Parathyroid adenoma (tissue), 2 donors: Measurements from ENCODE around the gene DNAH3.

Experiments used
- H2AFZ ChIP-seq: fragments of 300-600 bp; sonication (generic); one replicate; pipeline ENCODE4 v1.7.0; 2017; ENCODE audit warnings: antibody characterized with exemption, mild to moderate bottlenecking
- H3K27ac ChIP-seq: fragments of 300-600 bp; sonication (generic); one replicate; pipeline ENCODE4 v1.7.0; 2017
- H3K27me3 ChIP-seq: fragments of 300-600 bp; sonication (generic); one replicate; pipeline ENCODE4 v1.7.0; 2017; ENCODE audit warnings: low read length; ENCODE audit not compliant: control insufficient read depth, insufficient read depth
- H3K36me3 ChIP-seq: fragments of 300-600 bp; sonication (generic); one replicate; pipeline ENCODE4 v1.7.0; 2017; ENCODE audit warnings: low read length; ENCODE audit not compliant: control insufficient read depth, insufficient read depth
- H3K4me1 ChIP-seq: fragments of 300-600 bp; sonication (generic); one replicate; pipeline ENCODE4 v1.7.0; 2017; ENCODE audit warnings: control low read depth
- H3K4me2 ChIP-seq: fragments of 300-600 bp; sonication (generic); one replicate; pipeline ENCODE4 v1.7.0; 2017; ENCODE audit warnings: low read length
- H3K4me3 ChIP-seq: fragments of 300-600 bp; sonication (generic); one replicate; pipeline ENCODE4 v1.7.0; 2017; ENCODE audit warnings: low read depth, low read length
- H3K79me2 ChIP-seq: fragments of 300-600 bp; sonication (generic); one replicate; pipeline ENCODE4 v1.7.0; 2017; ENCODE audit warnings: control low read depth
- H3K9ac ChIP-seq: fragments of 300-600 bp; sonication (generic); one replicate; pipeline ENCODE4 v1.7.0; 2017; ENCODE audit warnings: mild to moderate bottlenecking
- H3K9me3 ChIP-seq: fragments of 300-600 bp; sonication (generic); one replicate; pipeline ENCODE4 v1.7.0; 2017; ENCODE audit warnings: low read length; ENCODE audit not compliant: control insufficient read depth
- CTCF ChIP-seq: fragments of 300-600 bp; sonication (generic); IDR thresholded peaks from one replicate; pipeline ENCODE4 v1.7.0; 2017; ENCODE audit warnings: antibody characterized with exemption, mild to moderate bottlenecking
- donor health status: primary hyperparathyroidism.

DNAH3 gene

GRCh38 chr16:21092951-21093350, 57.7 kb downstream of the DNAH3 start:
- Histone ChIP-seq H3K9me3 (peaks cover 2% of the 10 kb centered on the region), H3K27ac (no peak overlapping the region), H3K79me2 (no peaks in the 10 kb centered on the region), H3K4me3 (no peak overlapping the region), H3K4me1 (no peaks in the 10 kb centered on the region), H3K9ac (no peak overlapping the region), H2AFZ (no peak overlapping the region), H3K4me2 (no peak overlapping the region), H3K27me3 (no peaks in the 10 kb centered on the region), H3K36me3 (no peaks in the 10 kb centered on the region)
- no peak for TF ChIP-seq CTCF

- no peak for TF ChIP-seq CTCF
- H3K36me3 ChIP-seq, result no peaks in the 10 kb centered on the region
- no peak overlapping the region for H3K4me2 ChIP-seq
- H3K4me3 ChIP-seq, result no peak overlapping the region
- H3K27me3 ChIP-seq, result no peaks in the 10 kb centered on the region
- H3K4me1 ChIP-seq, result no peaks in the 10 kb centered on the region
- no peak overlapping the region for H3K9ac ChIP-seq
- no peak overlapping the region for H2AFZ ChIP-seq
- H3K27ac ChIP-seq, result no peak overlapping the region
- peaks cover 2% of the 10 kb centered on the region for H3K9me3 ChIP-seq
- H3K79me2 ChIP-seq, result no peaks in the 10 kb centered on the region
Measured at GRCh38 chr16:21088646-21089538, 61.8 kb downstream of the DNAH3 start.

- no peak for TF ChIP-seq CTCF
Measured at GRCh38 chr16:21088143-21088542, 62.5 kb downstream of the DNAH3 start.

GRCh38 chr16:21084631-21085225, 65.9 kb downstream of the DNAH3 start:
- Histone ChIP-seq H3K79me2 (no peaks in the 10 kb centered on the region), H3K36me3 (no peaks in the 10 kb centered on the region), H3K9me3 (no peaks in the 10 kb centered on the region), H2AFZ (no peak overlapping the region), H3K4me1 (no peaks in the 10 kb centered on the region), H3K4me3 (no peak overlapping the region), H3K27me3 (no peaks in the 10 kb centered on the region), H3K9ac (no peak overlapping the region), H3K4me2 (no peak overlapping the region), H3K27ac (no peak overlapping the region)
- TF ChIP-seq CTCF, result no peak

More at GRCh38 chr16:21088143-21088542, 62.5 kb downstream of the DNAH3 start:
- Histone ChIP-seq H2AFZ (no peak overlapping the region), H3K4me2 (no peak overlapping the region), H3K9ac (no peak overlapping the region), H3K79me2 (no peaks in the 10 kb centered on the region), H3K36me3 (no peaks in the 10 kb centered on the region), H3K4me1 (no peaks in the 10 kb centered on the region), H3K27me3 (no peaks in the 10 kb centered on the region), H3K4me3 (no peak overlapping the region), H3K9me3 (peaks cover 2% of the 10 kb centered on the region), H3K27ac (no peak overlapping the region)
